Measurements from ENCODE around the gene TSEN15.

DNA sequence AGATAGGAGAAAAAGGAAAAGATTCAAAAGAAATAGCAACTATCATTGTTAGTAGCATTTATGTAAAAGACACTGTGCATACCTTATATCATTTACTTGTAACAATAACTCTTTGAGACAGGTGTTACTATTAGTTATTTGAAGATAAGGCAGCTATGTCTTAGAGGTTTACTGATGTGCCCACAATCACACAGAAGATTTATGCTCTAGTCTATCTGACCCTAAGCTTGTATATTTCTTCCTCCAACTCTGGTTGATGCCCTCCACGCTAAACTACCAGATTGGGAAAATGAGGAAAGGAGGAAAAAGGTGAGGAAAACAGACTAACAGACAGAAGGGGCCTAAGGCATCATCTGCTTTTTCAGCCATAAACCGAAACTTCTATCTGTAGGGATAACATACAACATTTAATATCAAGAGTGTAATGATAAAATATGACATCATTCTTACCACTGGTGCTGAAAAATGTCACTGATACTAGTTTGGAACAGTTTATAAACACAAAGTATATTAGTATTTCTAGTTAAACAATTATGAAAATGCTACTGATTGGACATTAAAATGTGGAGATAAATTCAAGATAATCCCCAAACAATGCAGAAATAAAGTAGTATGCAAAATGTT lies 19.1 kb upstream of the TSEN15 start:
- TF ChIP-seq, protein P1, sequence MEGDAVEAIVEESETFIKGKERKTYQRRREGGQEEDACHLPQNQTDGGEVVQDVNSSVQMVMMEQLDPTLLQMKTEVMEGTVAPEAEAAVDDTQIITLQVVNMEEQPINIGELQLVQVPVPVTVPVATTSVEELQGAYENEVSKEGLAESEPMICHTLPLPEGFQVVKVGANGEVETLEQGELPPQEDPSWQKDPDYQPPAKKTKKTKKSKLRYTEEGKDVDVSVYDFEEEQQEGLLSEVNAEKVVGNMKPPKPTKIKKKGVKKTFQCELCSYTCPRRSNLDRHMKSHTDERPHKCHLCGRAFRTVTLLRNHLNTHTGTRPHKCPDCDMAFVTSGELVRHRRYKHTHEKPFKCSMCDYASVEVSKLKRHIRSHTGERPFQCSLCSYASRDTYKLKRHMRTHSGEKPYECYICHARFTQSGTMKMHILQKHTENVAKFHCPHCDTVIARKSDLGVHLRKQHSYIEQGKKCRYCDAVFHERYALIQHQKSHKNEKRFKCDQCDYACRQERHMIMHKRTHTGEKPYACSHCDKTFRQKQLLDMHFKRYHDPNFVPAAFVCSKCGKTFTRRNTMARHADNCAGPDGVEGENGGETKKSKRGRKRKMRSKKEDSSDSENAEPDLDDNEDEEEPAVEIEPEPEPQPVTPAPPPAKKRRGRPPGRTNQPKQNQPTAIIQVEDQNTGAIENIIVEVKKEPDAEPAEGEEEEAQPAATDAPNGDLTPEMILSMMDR (optimal IDR thresholded peaks at IDR 0.05 in 1 of 3, IDR thresholded peaks at IDR 0.05 in 1 of 3, conservative IDR thresholded peaks at IDR 0.05 in 1 of 3; ENCODE audit: extremely low read depth in 1 of 3, insufficient read depth in 2 of 3, low read length in 3 of 3), result no peak
- TF ChIP-seq EZH2 (IDR thresholded peaks at IDR 0.05; ENCODE audit: low read length), result no peak

All from keratinocyte (primary cell).